Activated CD4-positive, alpha-beta T cell treated with anti-CD3 and anti-CD28 coated beads, Interleukin-2, Interleukin-4, amounts not matched to agents 100 ng/mL and 50 ng/mL, durations not matched to agents 16 hours and 8 hours (primary cell): Measurements from ENCODE around the gene EI24.
"Not testable (repeated sequence)": the region's sequence is repeated elsewhere in the genome, so short reads cannot be mapped to it uniquely, and the experiment has no call there.

Experiments
- DNase-seq: peaks from one replicate; pipeline ENCODE4 v3.0.0-alpha.2; 2020; ENCODE audit warnings: low spot score

The EI24 gene

GRCh38 chr11:125568970-125569914 lies at the start of gene EI24:
Gene EI24, plus strand, starts transcription at chr11:125569477. Its CDS starts 3,051 bp downstream, at chr11:125572528.
- peak; percentile 91 for DNase-seq

DNA sequence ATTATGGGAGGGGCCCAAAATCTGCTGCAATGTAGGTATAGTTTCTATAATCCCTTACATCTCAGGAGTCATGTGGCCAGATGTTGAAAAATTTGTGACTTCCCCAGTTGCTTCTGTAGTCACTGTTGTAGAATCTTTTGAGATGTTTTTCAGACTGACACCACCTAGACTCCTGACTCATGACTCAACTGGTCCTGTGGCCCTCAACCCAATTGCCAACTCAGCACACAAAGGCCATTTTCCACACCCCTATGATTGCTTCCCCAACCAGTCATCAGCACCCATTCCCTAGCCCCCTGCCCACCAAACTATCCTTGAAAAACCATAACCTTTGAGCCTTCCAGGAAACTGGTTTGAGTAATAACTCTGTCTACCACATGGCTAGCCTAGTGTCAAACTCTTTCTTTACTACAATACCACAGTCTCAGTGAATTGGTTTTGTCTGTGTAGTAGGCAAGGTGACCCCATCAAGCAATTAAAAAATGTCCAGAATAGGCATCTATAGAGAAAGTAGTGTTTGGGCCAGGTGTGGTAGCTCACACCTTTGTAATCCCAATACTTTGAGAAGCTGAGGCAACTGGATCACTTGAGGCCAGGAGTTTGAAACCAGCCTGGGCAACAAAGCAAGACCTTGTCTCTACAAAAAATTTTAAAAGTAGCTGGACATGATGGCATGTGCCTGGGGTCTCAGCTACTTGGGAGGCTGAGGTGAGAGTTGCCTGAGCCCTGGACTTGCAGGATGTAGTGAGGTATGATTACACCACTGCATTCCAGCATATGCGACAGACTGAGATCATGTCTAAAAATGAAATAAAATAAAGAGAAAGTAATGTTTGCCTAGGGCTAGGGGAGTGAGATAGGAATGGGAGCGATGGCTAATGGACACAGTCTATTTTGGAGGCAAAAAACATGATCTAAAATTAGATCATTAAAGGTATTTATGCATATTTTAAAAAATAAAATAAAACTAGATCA lies 49.1 kb upstream of the EI24 start:
- DNase-seq = no peak

- no peak for DNase-seq
Observed at GRCh38 chr11:125525303-125525702, 44.0 kb upstream of the EI24 start.

GRCh38 chr11:125532668-125533067 lies 36.6 kb upstream of the EI24 start:
- no peak for DNase-seq

DNA sequence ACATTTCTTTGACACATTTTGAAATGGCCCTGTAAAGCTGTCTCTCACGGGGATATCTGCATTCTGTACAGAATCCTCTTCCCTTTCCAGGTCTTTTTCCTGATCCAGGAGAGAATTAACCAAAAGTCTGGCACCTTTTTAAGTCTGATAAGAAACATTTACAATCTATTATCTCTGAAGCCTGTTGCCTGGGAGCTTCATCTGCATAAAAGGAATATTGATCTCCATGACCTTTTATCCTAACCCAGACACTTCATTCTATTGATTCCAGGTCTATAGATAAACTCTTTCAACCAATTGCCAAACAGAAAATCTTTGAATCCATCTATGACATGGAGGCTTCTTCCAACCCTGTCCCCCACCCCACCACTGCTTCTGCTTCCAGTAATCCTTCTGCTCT lies 33.7 kb upstream of the EI24 start:
- DNase-seq = no peak

GRCh38 chr11:125536834-125537233 lies 32.4 kb upstream of the EI24 start:
- not testable (repeated sequence) for DNase-seq

DNA sequence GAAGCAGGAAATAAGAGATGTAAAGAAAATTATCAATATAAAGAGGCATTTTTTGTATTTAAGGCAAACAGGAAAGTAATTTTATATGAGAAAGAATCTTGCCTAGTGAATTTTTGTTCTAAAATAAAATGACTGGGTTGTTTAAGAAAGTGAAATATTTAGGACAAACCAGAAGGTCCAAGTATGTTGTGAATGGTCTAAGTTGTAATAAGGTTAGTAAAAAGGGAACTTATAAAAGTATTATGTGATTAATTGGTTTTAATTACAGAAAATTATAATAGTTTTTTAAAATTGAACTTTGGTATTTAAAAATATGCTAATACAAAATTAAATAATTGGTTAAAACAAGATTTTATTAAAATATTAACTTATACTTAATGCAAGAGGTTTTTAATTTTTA lies 26.6 kb upstream of the EI24 start:
- DNase-seq = no peak

DNA sequence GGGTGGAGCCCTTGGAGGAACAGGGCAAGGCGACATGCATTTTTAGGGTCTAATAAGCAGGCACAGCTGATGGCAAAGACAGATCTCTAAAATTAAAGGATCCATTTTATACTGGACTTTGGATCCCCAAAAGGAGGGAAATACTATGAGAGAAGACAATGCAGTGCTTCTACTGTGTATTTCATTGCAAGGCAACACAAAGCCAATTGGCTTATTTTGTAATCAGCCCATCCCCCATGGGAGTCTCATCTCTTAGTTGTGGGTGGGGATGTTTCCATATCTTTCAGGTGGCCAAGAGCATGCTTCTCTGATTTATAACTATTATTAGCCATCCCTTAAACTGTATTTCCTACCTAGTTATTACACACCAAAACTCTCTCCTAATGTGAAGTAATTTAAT lies 18.5 kb upstream of the EI24 start:
- DNase-seq = no peak

DNA sequence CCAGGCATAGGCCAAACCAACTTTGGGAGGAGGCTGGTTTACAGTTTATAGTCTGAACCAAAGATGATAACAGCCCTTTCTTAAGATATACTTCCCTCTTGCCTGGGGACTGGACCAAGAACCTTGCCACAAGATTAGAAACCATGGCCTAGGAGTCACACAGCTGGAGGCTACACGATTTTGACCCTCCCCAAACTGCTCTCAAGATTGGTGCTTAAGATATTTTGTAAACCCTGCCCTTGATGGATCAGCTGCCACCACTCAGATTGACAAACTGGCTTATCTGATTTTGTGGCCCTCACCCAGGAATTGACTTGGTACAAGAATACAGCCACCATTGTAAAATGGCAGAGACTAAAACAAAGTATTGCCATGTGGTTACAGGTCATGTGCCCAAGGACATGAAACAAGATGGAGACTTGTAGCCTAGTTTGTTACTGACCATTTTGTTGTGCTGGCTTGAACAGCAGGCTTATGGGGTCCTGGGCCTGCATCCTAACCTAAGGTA lies 17.4 kb upstream of the EI24 start:
- no peak for DNase-seq

- DNase-seq = no peak
Observed at GRCh38 chr11:125552927-125553326, 16.4 kb upstream of the EI24 start.

DNA sequence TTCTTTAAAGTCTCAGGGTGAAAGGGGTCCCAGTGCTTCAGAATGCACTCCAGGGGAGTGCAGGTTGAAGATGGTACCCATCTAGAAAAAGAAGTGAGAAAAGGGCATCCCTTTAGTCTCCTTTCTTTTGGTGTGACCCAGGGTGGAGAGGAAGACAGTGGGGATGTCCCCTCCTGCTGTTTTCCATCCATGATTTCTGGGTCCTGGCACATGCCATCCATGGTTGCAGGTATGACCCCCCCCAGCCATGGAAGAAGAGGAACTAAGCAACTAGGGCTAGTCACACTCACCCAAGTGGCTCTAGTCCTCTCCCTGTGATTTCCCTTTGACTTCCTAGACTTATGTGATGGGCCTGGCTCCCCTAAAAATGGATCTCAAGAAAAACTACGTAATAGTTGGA lies 15.9 kb upstream of the EI24 start:
- no peak for DNase-seq

DNA sequence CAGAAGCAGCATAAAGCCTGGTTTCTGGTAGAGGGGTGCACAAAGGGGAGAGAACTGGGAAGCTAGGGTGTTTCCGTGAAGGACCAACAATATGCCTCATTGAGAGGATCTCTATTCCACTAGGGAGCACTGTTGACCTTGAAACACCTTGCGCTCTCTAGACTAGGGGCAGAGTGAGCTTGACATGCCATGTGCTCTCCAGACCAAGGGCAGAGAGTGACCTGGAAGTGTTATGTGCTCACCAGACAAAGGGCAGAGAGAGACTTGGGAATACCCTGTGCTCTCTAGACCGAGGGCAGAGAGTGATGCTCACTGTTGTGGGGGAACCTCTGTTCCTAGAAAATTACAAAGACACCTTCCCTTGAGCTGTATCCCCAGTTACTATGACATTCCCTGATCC lies 15.2 kb upstream of the EI24 start:
- no peak for DNase-seq

DNA sequence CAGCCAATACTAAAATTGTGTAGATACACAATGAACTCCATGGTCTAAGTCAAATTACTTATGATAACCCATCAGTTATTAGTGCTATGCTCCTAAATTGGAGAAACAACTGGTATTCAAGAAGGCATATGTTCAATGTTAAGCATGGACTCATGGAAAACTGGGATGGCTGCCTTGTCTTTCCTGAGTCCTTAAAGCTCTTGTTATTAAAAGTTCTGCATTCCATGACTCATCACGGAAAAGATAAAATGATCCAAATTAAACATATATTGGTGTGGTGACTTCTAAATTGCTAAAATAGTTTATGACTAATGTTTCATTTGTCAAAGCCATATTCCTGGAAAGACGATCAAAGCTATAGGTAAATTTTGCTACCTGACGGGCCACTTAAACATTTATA lies 9.4 kb upstream of the EI24 start:
- DNase-seq = no peak

DNA sequence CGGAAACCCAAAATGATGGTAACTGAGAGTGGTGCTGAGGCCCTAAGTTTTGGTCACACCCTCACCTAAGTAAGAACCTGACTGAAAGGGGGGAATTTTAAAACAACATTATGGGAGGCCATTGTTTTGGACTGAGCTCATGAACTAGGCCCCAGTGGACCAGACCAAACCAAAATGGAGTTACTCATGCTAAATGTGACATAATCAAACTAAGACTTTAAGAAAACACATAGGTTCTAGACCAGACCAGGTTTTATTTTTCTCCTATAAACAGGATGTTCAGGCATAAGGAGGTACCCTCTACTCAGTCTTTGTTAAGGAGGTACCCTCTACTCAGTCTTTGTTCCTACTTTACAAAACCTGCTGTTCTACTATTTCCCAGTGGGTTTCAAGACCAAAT lies 7.4 kb upstream of the EI24 start:
- no peak for DNase-seq

DNA sequence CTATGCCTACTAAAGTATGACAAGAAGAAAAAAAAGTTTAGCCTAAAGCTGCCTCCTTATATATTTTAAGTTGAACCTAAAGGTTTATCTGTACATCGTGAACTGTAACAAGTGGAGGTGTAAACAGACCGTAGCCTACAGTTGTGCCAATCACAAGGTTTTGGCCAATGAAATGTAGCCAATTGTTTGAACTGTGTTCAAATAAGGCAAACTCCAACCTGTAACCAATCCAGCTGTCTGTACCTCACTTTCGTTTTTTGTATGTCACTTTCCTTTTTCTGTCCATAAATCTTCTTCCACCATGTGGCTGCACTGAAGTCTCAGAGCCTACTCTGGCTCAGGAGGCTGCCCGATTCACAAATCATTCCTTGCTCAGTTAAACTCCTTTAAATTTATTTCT lies 6.8 kb upstream of the EI24 start:
- no peak for DNase-seq

DNA sequence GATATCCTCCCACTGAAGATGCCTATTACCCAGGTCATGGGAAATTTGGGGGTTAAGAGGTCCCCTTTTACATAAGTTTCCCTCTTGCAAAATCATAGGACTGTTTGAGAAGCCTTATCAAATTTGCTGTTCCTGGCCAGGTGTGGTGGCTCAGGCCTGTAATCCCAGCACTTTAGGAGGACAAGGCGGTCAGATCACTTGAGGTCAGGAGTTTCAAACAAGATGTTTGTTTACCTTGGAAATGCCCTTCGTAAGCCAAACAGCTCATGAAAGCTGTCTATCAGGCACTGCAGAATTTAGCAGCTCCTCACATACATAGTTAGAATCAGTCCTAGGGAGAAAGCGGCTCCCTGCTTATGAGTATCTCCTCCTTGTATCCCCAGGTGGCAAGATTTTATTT lies 4.9 kb upstream of the EI24 start:
- no peak for DNase-seq

GRCh38 chr11:125566235-125566634 lies 3.0 kb upstream of the EI24 start:
- no peak for DNase-seq

- DNase-seq = peak; percentile 25
Observed at GRCh38 chr11:125569915-125570621, 791 bp downstream of the EI24 start.

GRCh38 chr11:125570952-125571351 lies 1.7 kb downstream of the EI24 start:
- no peak for DNase-seq

DNA sequence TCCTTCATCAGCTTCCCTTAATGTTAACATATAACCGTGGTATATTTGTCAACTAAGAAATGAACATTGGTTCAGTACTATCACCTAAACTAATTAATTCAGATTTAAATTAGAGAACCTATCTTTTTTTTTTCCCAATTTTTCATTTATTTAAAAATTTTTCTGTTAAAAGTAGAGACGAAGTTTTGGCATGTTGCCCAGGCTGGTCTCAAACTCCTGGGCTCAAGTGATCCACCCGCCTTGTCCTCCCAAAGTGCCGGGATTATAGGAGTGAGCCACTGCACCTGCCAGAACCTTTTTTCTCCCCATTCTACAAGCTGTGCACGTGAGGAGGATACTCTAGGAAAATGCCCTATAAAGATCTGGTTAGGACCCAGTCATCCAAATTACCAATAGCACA lies 3.6 kb downstream of the EI24 start:
- DNase-seq = no peak

GRCh38 chr11:125577181-125577580 lies 7.9 kb downstream of the EI24 start:
- DNase-seq = not testable (repeated sequence)

GRCh38 chr11:125578783-125579182 lies 9.5 kb downstream of the EI24 start:
- DNase-seq = no peak
